Nephron (organoid): ENCODE measurements around the gene NSUN3.

Experiments used
- H3K27ac Mint-ChIP-seq, 3 experiments: 2 replicates each; pipeline ENCODE4 v1.8.0; 2020; ENCODE audit warnings: mixed read lengths in 3 of 3, mild to moderate bottlenecking in 2 of 3, moderate library complexity in 1 of 3
- H3K27me3 Mint-ChIP-seq: 2 replicates; pipeline ENCODE4 v1.8.0; 2021; ENCODE audit warnings: low read depth, mild to moderate bottlenecking, moderate library complexity, mixed read lengths
- H3K36me3 Mint-ChIP-seq: 2 replicates; pipeline ENCODE4 v1.8.0; 2020; ENCODE audit warnings: low read depth, mixed read lengths
- H3K4me1 Mint-ChIP-seq: 2 replicates; pipeline ENCODE4 v1.8.0; 2020; ENCODE audit warnings: mixed read lengths
- H3K4me3 Mint-ChIP-seq, 3 experiments: 2 replicates each; pipeline ENCODE4 v1.8.0; 2020; ENCODE audit warnings: mild to moderate bottlenecking in 3 of 3, mixed read lengths in 3 of 3, moderate library complexity in 2 of 3
- H3K9me3 Mint-ChIP-seq: 2 replicates; pipeline ENCODE4 v1.8.0; 2020; ENCODE audit warnings: mixed read lengths
- TF ChIP-seq, protein P1 (sequence below), 3 experiments: fragments of 200-600 bp; sonication (generic); IDR thresholded peaks; one replicate each; pipeline ENCODE4 v1.5.0; 2021; ENCODE audit warnings: antibody characterized with exemption in 3 of 3; ENCODE audit not compliant: unreplicated experiment in 3 of 3

The NSUN3 gene

DNA sequence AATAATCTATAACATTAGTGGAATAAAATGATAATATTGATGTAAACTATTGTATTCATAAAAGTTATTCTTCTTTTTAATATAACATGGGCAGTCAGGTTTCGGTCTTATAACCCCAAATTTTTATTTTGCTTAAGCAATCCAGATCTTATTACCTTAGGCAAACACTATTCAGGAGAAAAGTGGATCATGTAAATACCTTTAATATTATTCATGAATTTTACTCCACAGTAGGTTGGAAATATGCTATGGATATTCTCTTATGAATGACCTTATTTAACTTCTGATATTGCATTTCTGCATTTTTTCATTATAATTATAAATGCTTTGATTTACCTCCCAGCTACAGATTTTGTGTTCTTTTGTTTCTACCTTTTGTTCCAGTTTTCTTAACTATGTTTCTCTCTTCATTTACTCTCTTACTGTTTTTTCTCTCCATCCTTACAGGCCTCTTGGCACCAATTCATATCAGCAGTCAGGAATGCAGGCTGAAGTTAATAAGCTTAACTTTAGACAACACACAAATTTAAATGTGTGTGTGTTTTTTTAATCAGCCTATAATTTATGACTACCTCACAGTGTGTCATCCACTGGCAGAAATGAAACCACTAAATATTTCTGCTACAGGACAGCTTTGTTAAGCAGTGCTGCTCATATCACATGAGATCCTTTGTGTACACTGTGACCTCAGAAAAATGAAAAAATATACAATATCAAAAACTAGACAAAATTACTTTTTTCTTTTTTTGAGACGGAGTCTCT lies 111.0 kb downstream of the NSUN3 start:
- H3K4me1 Mint-ChIP-seq = peaks cover 14% of the 10 kb centered on the region
- no peaks in the 10 kb centered on the region for H3K9me3 Mint-ChIP-seq
- peak overlapping the region; percentile 1 to 43 (median 37) for H3K27ac Mint-ChIP-seq
- no peaks in the 10 kb centered on the region for H3K27me3 Mint-ChIP-seq
- no peak overlapping the region for H3K4me3 Mint-ChIP-seq
- H3K36me3 Mint-ChIP-seq = no peaks in the 10 kb centered on the region
- TF ChIP-seq, protein P1, sequence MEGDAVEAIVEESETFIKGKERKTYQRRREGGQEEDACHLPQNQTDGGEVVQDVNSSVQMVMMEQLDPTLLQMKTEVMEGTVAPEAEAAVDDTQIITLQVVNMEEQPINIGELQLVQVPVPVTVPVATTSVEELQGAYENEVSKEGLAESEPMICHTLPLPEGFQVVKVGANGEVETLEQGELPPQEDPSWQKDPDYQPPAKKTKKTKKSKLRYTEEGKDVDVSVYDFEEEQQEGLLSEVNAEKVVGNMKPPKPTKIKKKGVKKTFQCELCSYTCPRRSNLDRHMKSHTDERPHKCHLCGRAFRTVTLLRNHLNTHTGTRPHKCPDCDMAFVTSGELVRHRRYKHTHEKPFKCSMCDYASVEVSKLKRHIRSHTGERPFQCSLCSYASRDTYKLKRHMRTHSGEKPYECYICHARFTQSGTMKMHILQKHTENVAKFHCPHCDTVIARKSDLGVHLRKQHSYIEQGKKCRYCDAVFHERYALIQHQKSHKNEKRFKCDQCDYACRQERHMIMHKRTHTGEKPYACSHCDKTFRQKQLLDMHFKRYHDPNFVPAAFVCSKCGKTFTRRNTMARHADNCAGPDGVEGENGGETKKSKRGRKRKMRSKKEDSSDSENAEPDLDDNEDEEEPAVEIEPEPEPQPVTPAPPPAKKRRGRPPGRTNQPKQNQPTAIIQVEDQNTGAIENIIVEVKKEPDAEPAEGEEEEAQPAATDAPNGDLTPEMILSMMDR (IDR thresholded peaks at IDR 0.05; ENCODE audit: unreplicated experiment in 3 of 3) = no peak

DNA sequence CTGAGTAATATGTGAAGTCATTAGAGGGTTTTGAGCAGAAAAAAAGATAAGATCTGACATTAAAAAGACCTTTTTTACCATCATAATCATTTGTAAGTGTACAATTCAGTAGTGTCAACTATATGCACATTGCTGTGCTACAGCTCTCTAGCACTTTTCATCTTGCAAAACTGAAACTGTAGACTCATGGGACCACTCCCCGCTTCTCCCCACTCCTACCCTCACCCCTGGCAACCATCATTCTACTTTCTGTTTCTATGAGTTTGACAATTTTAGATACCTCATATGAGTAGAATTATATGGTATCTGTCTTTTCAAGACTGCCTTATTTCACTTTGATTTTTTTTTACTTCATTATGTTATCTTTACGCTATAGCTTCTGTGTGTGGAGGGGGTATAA lies 112.8 kb downstream of the NSUN3 start:
- no peaks in the 10 kb centered on the region for H3K36me3 Mint-ChIP-seq
- no peaks in the 10 kb centered on the region for H3K9me3 Mint-ChIP-seq
- no peaks in the 10 kb centered on the region for H3K27me3 Mint-ChIP-seq
- H3K27ac Mint-ChIP-seq = no peak overlapping the region
- TF ChIP-seq, protein P1 (IDR thresholded peaks at IDR 0.05; ENCODE audit: unreplicated experiment in 3 of 3) = no peak
- no peak overlapping the region for H3K4me3 Mint-ChIP-seq
- peaks cover 14% of the 10 kb centered on the region for H3K4me1 Mint-ChIP-seq

DNA sequence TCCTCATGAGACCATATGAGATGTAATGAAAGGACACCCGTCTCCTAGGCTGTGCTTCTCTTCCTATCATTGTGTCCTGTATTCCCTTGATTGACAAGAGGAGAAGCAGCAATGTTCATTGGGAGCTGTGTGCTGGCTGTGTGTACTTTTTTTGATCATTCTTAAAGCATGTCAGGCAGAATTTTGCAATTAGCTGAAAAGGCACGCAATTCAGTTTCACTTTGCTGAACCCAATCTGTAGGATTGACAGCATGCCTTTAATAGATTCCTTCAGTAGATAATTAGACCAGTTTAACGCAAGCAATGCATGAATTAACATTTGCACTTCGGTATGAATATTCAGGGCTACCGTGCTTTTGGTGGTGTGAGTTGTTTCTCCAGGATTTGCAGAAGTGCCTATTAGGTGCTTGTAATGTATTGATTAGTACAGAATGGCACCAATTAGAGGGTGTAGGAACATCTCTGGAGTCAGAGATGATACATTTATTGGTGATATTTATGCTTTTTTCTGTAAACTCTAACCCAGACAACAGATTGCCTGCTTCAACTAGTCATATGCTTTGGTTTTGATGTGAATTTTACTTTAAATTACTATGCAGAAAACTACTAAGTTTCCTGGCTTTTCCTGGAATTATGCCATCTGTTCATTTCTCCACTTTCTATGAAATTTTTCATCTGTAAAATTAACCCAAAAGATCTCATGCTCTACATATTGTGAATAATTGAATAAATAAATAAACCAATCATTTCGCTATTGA lies 114.3 kb downstream of the NSUN3 start:
- no peaks in the 10 kb centered on the region for H3K27me3 Mint-ChIP-seq
- no peak overlapping the region for H3K27ac Mint-ChIP-seq
- TF ChIP-seq, protein P1 (IDR thresholded peaks at IDR 0.05; ENCODE audit: unreplicated experiment in 3 of 3) = no peak
- no peaks in the 10 kb centered on the region for H3K36me3 Mint-ChIP-seq
- no peaks in the 10 kb centered on the region for H3K9me3 Mint-ChIP-seq
- no peak overlapping the region for H3K4me3 Mint-ChIP-seq
- H3K4me1 Mint-ChIP-seq = peaks cover 14% of the 10 kb centered on the region
